Chondrocyte (in vitro differentiated cells): ENCODE measurements around the gene IL17RB. TPM values are rescaled to one million over a fixed set of nuclear protein-coding genes. Genes with fewer than 3 reads are reported as not detected.
A peak's percentile ranks its signal among the peaks of the same experiment; 100 is the strongest.

Experiments used
- DNase-seq: peaks from one replicate; pipeline ENCODE4 v3.0.0; 2021; ENCODE audit warnings: mixed read lengths, low spot score
- H3K27ac Mint-ChIP-seq: one replicate; pipeline ENCODE4 v1.8.0; 2021; ENCODE audit warnings: mild to moderate bottlenecking, moderate library complexity, mixed read lengths; ENCODE audit not compliant: unreplicated experiment
- H3K27me3 Mint-ChIP-seq: 2 replicates; pipeline ENCODE4 v1.8.0; 2021; ENCODE audit warnings: low read depth, mixed read lengths
- H3K36me3 Mint-ChIP-seq: 2 replicates; pipeline ENCODE4 v1.8.0; 2021; ENCODE audit warnings: low read depth, mixed read lengths
- H3K4me1 Mint-ChIP-seq: 2 replicates; pipeline ENCODE4 v1.8.0; 2021; ENCODE audit warnings: low read depth, mild to moderate bottlenecking, mixed read lengths
- H3K4me3 Mint-ChIP-seq: one replicate; pipeline ENCODE4 v1.8.0; 2021; ENCODE audit warnings: mild to moderate bottlenecking, moderate library complexity, mixed read lengths; ENCODE audit not compliant: unreplicated experiment
- H3K9me3 Mint-ChIP-seq: 2 replicates; pipeline ENCODE4 v1.8.0; 2021; ENCODE audit warnings: low read depth, mixed read lengths
- CTCF ChIP-seq: fragments of 200-600 bp; sonication (generic); IDR thresholded peaks from 2 replicates; pipeline ENCODE4 v1.5.0; 2021; ENCODE audit warnings: antibody characterized with exemption, mild to moderate bottlenecking, moderate library complexity
- total RNA-seq: library from RNA; stranded (reverse); gene quantifications from 3 replicates; pipeline ENCODE4 v1.2.1, GENCODE V29; 2021

The IL17RB gene
- total RNA-seq, 1 donor from 2014 or later, result 0.22 TPM

- H3K27me3 Mint-ChIP-seq, result peaks cover 5% of the 10 kb centered on the region
- no peak for DNase-seq
- no peaks in the 10 kb centered on the region for H3K36me3 Mint-ChIP-seq
- H3K4me3 Mint-ChIP-seq, result no peak overlapping the region
- H3K9me3 Mint-ChIP-seq, result no peaks in the 10 kb centered on the region
- H3K4me1 Mint-ChIP-seq, result peaks cover 10% of the 10 kb centered on the region
- H3K27ac Mint-ChIP-seq, result no peak overlapping the region
- TF ChIP-seq CTCF, result no peak
Observed at GRCh38 chr3:53843195-53844177, 2.9 kb upstream of the IL17RB start.

GRCh38 chr3:53844262-53845102 is 1.9 kb upstream of the IL17RB start:
- H3K27me3 Mint-ChIP-seq, result peaks cover 5% of the 10 kb centered on the region
- H3K36me3 Mint-ChIP-seq, result no peaks in the 10 kb centered on the region
- peaks cover 10% of the 10 kb centered on the region for H3K4me1 Mint-ChIP-seq
- DNase-seq, result no peak
- H3K9me3 Mint-ChIP-seq, result no peaks in the 10 kb centered on the region
- TF ChIP-seq CTCF, result no peak
- no peak overlapping the region for H3K4me3 Mint-ChIP-seq
- H3K27ac Mint-ChIP-seq, result no peak overlapping the region

- Mint-ChIP-seq H3K4me1 (peaks cover 10% of the 10 kb centered on the region), H3K36me3 (no peaks in the 10 kb centered on the region), H3K27ac (no peak overlapping the region), H3K27me3 (peaks cover 5% of the 10 kb centered on the region), H3K9me3 (no peaks in the 10 kb centered on the region), H3K4me3 (peak overlapping the region; percentile 73)
- no peak for DNase-seq
- TF ChIP-seq CTCF, result peak; percentile 68
Observed at GRCh38 chr3:53845103-53845880, 1.1 kb upstream of the IL17RB start.

GRCh38 chr3:53845881-53846133 is 561 bp upstream of the IL17RB start:
- no peaks in the 10 kb centered on the region for H3K36me3 Mint-ChIP-seq
- H3K9me3 Mint-ChIP-seq, result no peaks in the 10 kb centered on the region
- peak overlapping the region; percentile 73 for H3K4me3 Mint-ChIP-seq
- H3K27me3 Mint-ChIP-seq, result peaks cover 5% of the 10 kb centered on the region
- no peak for DNase-seq
- H3K27ac Mint-ChIP-seq, result no peak overlapping the region
- H3K4me1 Mint-ChIP-seq, result peaks cover 10% of the 10 kb centered on the region
- no peak for TF ChIP-seq CTCF

GRCh38 chr3:53846851-53847155 is 435 bp downstream of the IL17RB start:
- Mint-ChIP-seq H3K36me3 (no peaks in the 10 kb centered on the region), H3K27ac (no peak overlapping the region), H3K9me3 (no peaks in the 10 kb centered on the region), H3K4me1 (peaks cover 10% of the 10 kb centered on the region), H3K27me3 (peaks cover 5% of the 10 kb centered on the region), H3K4me3 (peak overlapping the region; percentile 68)
- DNase-seq, result no peak
- no peak for TF ChIP-seq CTCF
